Prostate gland (tissue), 2 donors: Measurements from ENCODE around the gene GPS1. TPM values are rescaled to one million over a fixed set of nuclear protein-coding genes. Genes with fewer than 3 reads are reported as not detected.

Experiments
- DNase-seq: peaks from one replicate; pipeline ENCODE4 v3.0.0-alpha.2; 2019; ENCODE audit warnings: low spot score
- H3K27ac ChIP-seq, 2 donors: fragments of 200-600 bp; sonication (generic); 2 replicates each; pipeline ENCODE4 v1.5.1; 2017 to 2019
- H3K27me3 ChIP-seq: fragments of 200-600 bp; sonication (generic); replicated peaks from 2 replicates; pipeline ENCODE4 v1.5.1; 2019; ENCODE audit not compliant: insufficient read depth
- H3K36me3 ChIP-seq, 2 donors: fragments of 200-600 bp; sonication (generic); 1 replicate in 1 of 2; 2 replicates in 1 of 2; pipeline versions ENCODE4 v1.5.1 to v1.8.1; 2017 to 2019
- H3K4me1 ChIP-seq: fragments of 200-600 bp; sonication (generic); replicated peaks from 2 replicates; pipeline ENCODE4 v1.5.1; 2019
- H3K4me3 ChIP-seq, 2 donors: fragments of 200-600 bp; sonication (generic); 2 replicates each; pipeline ENCODE4 v1.5.1; 2017 to 2019
- H3K9me3 ChIP-seq: fragments of 200-600 bp; sonication (generic); 2 replicates; pipeline ENCODE4 v1.5.1; 2017
- POLR2A ChIP-seq: fragments of 450-650 bp; IDR thresholded peaks from one replicate; pipeline ENCODE4 v1.6.1; 2016; ENCODE audit warnings: antibody characterized with exemption, mild to moderate bottlenecking
- POLR2AphosphoS5 ChIP-seq: sonication (generic); formaldehyde crosslinking; IDR thresholded peaks from one replicate; pipeline ENCODE4 v1.6.1; 2017; ENCODE audit warnings: antibody characterized with exemption
- WGBS: methylation state at CpG from one replicate; pipeline ENCODE4 v1.1.5; 2018; 5-methylcytosine and 5-hydroxymethylcytosine counted together
- intact Hi-C: fragments of 100-400 bp; cut with DNase I; formaldehyde crosslinking; loops from one replicate; pipeline ENCODE4 v1.14.2; 2022
- total RNA-seq, 2 donors: library from RNA; depleted of rRNA; stranded (reverse); fragments of >200 nt; gene quantifications; one replicate each; pipeline ENCODE4 v1.1.0, GENCODE V29; 2016
- TF ChIP-seq, protein P1 (sequence below), 4 experiments: fragments of 200-600 bp in 2 of 4; fragments of 450-650 bp in 2 of 4; sonication (generic) in 2 of 4; IDR thresholded peaks; 1 replicate in 3 of 4; 2 replicates in 1 of 4; pipeline ENCODE4 v1.5.1; 2016 to 2019; ENCODE audit warnings: antibody characterized with exemption in 4 of 4, mild to moderate bottlenecking in 2 of 4, moderate library complexity in 2 of 4

GPS1 gene
- 100 to 1,000 TPM; 163 to 182 TPM for total RNA-seq

DNA sequence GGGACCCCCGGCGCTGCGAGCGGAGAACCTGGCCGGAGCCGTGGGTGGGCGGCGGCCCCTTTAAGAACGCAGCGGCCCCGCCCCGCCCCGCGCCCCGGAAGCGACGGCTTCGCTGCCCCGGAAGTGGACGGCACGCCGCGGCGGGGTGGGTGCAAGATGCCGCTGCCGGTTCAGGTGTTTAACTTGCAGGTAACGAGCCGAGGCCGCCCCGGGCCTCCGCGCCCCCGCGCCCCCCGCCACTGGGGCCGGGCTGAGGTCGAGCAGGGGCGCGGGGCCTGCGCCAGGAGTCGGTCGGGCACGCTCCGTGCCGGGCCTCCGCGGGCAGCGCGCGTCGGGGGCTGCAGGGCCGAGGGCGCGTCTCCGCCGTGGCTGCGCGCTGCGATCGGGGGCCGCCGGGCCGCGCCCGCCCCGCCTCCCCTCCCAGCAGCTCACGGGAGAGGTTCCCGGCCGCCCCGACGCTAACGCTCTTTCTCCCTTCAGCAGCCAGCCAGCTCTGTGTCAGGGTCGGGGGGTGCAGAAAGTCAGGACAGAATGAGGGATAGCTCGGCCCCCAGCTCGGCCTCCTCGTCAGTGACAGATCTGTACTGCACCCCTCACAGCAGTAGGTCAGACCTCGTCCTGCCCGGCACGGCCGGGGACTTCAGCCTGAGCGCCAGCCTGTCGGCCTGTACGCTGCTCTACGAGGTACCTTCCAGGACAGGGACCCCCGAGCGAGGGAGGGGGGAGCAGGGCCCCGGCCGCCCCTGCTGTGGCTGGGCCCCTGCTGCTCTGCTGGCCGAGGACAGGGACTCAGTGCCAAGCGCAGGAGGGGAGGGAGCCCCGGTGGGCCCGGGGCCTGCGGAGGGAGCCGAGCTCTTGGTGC lies at the start of gene GPS1, which contains the start of gene RFNG:
TSS of gene GPS1 (plus strand) at position 123 of the 862 bp plus-strand sequence. CDS start at position 157, 34 bp downstream.
TSS of gene RFNG (minus strand) at position 36 of the 862 bp plus-strand sequence. CDS start 45 bp downstream, outside the sequence.
- peaks cover 19% of the 10 kb centered on the region for H3K4me1 ChIP-seq
- H3K27ac ChIP-seq: peak within 1 kb of the TSS; percentile 45 to 68
- H3K36me3 ChIP-seq: peaks cover 20 to 38% of the 10 kb centered on the region in 2 donors
- H3K27me3 ChIP-seq: no peaks in the 10 kb centered on the region
- peak; percentile 69 for DNase-seq
- no peaks in the 10 kb centered on the region for H3K9me3 ChIP-seq
- TF ChIP-seq POLR2A (peak; percentile 13), POLR2AphosphoS5 (peak; percentile 74)
- TF ChIP-seq, protein P1, sequence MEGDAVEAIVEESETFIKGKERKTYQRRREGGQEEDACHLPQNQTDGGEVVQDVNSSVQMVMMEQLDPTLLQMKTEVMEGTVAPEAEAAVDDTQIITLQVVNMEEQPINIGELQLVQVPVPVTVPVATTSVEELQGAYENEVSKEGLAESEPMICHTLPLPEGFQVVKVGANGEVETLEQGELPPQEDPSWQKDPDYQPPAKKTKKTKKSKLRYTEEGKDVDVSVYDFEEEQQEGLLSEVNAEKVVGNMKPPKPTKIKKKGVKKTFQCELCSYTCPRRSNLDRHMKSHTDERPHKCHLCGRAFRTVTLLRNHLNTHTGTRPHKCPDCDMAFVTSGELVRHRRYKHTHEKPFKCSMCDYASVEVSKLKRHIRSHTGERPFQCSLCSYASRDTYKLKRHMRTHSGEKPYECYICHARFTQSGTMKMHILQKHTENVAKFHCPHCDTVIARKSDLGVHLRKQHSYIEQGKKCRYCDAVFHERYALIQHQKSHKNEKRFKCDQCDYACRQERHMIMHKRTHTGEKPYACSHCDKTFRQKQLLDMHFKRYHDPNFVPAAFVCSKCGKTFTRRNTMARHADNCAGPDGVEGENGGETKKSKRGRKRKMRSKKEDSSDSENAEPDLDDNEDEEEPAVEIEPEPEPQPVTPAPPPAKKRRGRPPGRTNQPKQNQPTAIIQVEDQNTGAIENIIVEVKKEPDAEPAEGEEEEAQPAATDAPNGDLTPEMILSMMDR (IDR thresholded peaks at IDR 0.05): no peak
- intact Hi-C loops: no loop called here
- peak within 1 kb of the TSS; percentile 71 to 75 for H3K4me3 ChIP-seq
- whole genome bisulfite sequencing: 2% methylated on average over 30 of the region's 94 CpGs

DNA sequence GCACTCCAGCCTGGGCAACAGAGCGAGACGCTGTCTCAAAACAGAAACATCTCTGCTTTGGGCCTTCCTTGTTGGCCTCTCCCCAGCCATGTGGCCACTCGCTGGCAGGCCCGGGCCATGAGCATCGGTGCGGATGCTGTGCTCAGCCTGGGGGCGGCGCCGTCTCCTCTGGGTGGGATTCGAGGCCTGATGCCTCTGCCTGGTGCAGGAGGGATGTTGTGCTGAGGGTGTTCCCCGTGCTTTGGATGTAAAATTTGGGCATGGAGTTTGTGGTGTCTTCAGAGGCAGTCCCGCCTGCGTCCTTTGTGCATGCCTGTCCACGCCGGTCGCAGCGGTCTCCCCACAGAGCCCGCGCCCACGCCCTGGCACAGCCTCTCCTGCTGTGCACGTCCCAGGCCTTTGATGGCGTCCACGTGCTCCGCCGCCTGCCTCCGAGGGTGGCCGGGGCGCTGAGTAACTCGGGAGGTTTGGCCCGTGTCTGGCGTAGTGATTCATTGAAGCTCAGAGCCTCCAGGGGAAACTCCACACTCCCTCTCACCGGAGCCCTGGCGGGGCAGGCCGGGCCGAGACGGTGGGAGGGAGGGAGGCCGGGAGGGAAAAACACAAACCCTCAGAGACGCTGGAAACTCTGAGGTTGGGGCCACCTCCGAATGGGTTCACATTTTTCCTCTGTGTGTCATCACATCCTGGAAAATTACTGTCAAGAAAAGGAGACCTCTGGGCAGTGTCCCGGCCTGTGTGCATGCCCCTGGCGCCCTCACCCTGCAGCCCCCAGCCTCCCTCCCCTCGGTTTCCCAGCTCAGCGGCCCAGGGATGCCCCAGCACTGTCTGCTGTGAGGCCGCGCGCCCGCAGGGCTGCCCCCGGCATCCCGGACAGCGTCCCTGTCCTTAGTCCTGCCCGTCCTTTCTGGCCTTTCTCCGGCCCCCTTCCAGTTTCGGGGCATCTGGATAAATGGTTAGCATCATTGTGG lies 48.0 kb upstream of the GPS1 start:
- Histone ChIP-seq H3K4me1 (no peaks in the 10 kb centered on the region), H3K27ac (no peak overlapping the region), H3K36me3 (no peaks in the 10 kb centered on the region), H3K9me3 (no peaks in the 10 kb centered on the region), H3K27me3 (no peaks in the 10 kb centered on the region), H3K4me3 (no peak overlapping the region)
- DNase-seq: no peak
- 49% methylated on average over 53 of the region's 53 CpGs for WGBS
- TF ChIP-seq POLR2A (peak; percentile 7), POLR2AphosphoS5 (peak; percentile 29)
- TF ChIP-seq, protein P1 (IDR thresholded peaks at IDR 0.05): no peak
- intact Hi-C loops: no loop called here

DNA sequence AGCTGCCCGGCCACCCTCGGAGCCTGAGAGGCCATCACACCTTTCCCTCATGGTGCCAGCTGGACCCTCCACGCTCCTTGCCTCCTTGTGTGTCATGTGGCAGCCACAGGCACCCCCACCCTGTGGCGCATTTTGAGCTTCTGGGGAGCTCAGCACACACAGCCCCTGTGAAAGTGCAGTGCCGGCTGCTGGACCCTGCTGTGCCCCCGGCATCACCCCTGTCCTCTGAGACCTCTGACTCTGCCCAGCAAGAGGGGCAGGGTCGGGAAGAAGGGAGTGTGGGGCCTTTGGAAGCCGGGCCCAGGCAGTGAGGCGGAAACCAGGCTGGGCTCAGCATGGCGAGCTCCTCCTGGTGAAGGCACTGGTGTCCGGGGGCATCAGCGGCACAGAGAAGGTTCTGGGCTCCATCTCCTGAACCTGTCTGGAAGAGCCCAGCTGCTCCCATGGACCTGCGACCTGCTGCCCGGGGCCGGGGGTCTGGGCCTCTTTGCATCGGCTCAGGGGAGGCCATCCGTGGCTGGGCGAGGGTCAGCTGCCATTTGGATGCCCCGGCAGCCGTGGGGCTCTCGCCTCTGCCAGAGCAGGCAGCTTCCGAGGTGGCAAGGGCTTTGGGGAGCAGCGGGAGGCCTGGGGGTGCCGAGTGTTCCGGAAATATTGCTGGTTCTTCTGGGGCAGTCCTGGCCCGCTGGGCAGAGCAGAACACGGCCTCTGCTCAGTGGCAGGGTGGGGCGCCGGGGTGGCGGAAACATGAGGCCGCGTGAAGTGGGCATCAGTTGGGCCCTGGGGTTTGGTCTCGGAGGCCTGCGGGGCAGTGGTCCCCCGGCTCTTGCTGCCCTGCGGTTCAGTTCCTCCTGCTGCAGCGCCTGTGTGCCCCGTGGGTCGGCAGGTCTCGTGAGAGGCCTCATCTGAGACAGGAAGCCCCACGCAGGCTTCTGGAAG lies 46.9 kb upstream of the GPS1 start:
- intact Hi-C loops: no loop called here
- Histone ChIP-seq H3K9me3 (no peaks in the 10 kb centered on the region), H3K4me1 (no peaks in the 10 kb centered on the region), H3K4me3 (no peak overlapping the region), H3K27me3 (no peaks in the 10 kb centered on the region), H3K36me3 (no peaks in the 10 kb centered on the region), H3K27ac (no peak overlapping the region)
- TF ChIP-seq, protein P1 (IDR thresholded peaks at IDR 0.05): no peak
- TF ChIP-seq POLR2A (no peak), POLR2AphosphoS5 (no peak)
- no peak for DNase-seq
- 91% methylated on average over 27 of the region's 41 CpGs for WGBS

DNA sequence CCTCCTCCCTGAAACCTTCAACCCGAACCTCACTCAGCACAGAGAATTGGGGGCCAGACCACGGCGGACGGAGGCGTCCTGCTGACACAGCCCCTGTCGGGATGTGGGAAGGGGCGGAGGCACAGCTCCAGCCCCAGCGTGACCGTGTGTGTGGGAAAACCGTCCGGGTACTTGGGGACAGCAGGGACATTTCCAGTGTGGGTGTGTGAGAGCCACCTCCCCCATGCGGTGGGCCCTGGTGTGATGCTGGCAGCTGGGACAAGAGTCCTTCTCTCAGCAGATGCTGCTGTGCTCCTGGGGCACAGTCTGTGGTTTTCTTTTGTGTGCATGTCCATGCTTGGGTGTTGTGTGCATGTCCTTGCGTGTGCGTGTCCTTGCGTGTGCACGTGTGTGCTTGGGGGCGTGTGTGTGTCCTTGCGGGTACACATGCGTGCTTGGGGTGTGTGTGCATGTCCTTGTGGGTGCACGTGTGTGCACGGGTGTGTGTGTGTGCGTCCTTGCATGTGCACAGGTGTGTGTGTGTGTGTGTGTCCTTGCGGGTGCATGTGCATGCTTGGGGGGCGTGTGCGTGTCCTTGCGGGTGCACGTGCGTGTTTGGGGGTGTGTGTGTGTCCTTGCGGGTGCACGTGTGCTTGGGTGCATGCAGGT lies 45.9 kb upstream of the GPS1 start:
- no peak overlapping the region for H3K27ac ChIP-seq
- no peaks in the 10 kb centered on the region for H3K36me3 ChIP-seq
- H3K4me3 ChIP-seq: no peak overlapping the region
- H3K9me3 ChIP-seq: no peaks in the 10 kb centered on the region
- H3K4me1 ChIP-seq: no peaks in the 10 kb centered on the region
- WGBS: 86% methylated on average over 30 of the region's 30 CpGs
- H3K27me3 ChIP-seq: no peaks in the 10 kb centered on the region
- no peak for DNase-seq
- TF ChIP-seq, protein P1 (IDR thresholded peaks at IDR 0.05): no peak
- no peak for TF ChIP-seq POLR2A
- TF ChIP-seq POLR2AphosphoS5: no peak
- intact Hi-C loops: no loop called here
